GM19328 (cell line): ENCODE results near the gene OR52I2.
A peak's percentile ranks its signal among the peaks of the same experiment; 100 is the strongest.

ENCODE experiments used
- ATAC-seq: cut with Tn5 transposase; IDR thresholded peaks from one replicate; pipeline ENCODE4 v1.9.1; 2021; ENCODE audit warnings: mild to moderate bottlenecking, moderate library complexity; ENCODE audit not compliant: unreplicated experiment

The OR52I2 gene

GRCh38 chr11:4607781-4608666, 26.5 kb downstream of the OR52I2 start, which contains the start of gene TRIM68:
Gene TRIM68 (minus strand): TSS chr11:4608231. CDS start chr11:4605504, 2,727 bp downstream.
- peak; percentile 100 for ATAC-seq

- ATAC-seq: no peak
Measured at GRCh38 chr11:4610258-4610935, 28.9 kb downstream of the OR52I2 start.

GRCh38 chr11:4611986-4612385, 30.4 kb downstream of the OR52I2 start:
- no peak for ATAC-seq

- ATAC-seq: no peak
Measured at GRCh38 chr11:4615856-4616444, 34.4 kb downstream of the OR52I2 start.

GRCh38 chr11:4619514-4619913, 38.0 kb downstream of the OR52I2 start:
- no peak for ATAC-seq

- no peak for ATAC-seq
Measured at GRCh38 chr11:4626207-4627099, 44.9 kb downstream of the OR52I2 start.

GRCh38 chr11:4636136-4636535, 54.6 kb downstream of the OR52I2 start:
- ATAC-seq: no peak

- peak; percentile 96 for ATAC-seq
Measured at GRCh38 chr11:4636962-4637661, 55.6 kb downstream of the OR52I2 start, which contains the start of gene OR51D1. Gene OR51D1 (plus strand): TSS chr11:4637477. CDS start chr11:4639791, 2,314 bp downstream.

- ATAC-seq: no peak
Measured at GRCh38 chr11:4637662-4638047, 56.1 kb downstream of the OR52I2 start.

GRCh38 chr11:4639931-4640330, 58.4 kb downstream of the OR52I2 start:
- ATAC-seq: no peak

GRCh38 chr11:4641501-4641900, 60.0 kb downstream of the OR52I2 start:
- no peak for ATAC-seq

GRCh38 chr11:4642043-4642442, 60.5 kb downstream of the OR52I2 start:
- ATAC-seq: no peak
